Naive thymus-derived CD4-positive, alpha-beta T cell (primary cell): ENCODE measurements around the gene ANO9. TPM values are rescaled to one million over a fixed set of nuclear protein-coding genes. Genes with fewer than 3 reads are reported as not detected.
A peak's percentile ranks its signal among the peaks of the same experiment; 100 is the strongest.

Experiments
- ATAC-seq: fragments of 150-1000 bp; cut with Tn5 transposase; 2 replicates; pipeline ENCODE4 v1.10.0; 2021; ENCODE audit warnings: mild to moderate bottlenecking, moderate library complexity
- CTCF ChIA-PET: fragments of 350-600 bp; sonication (Branson Sonifier 250); formaldehyde crosslinking; loops from one replicate; lab custom pipeline; 2021; ENCODE audit warnings: antibody characterized with exemption; lab: Charles Lee
- POLR2A ChIA-PET: fragments of 350-600 bp; sonication (Branson Sonifier 250); formaldehyde crosslinking; loops from one replicate; lab custom pipeline; 2021; ENCODE audit warnings: antibody characterized with exemption, inconsistent platforms; lab: Charles Lee
- DNase-seq, 9 donors: peaks; one replicate each; pipeline versions ENCODE4 v3.0.0 to v3.0.0-alpha.2; 2020 to 2022; ENCODE audit warnings: mixed read lengths in 1 of 9
- H3K27ac ChIP-seq: one replicate; pipeline ENCODE4 v1.7.0; 2013; ENCODE audit warnings: mild to moderate bottlenecking, low read depth, low read length, moderate library complexity
- H3K27me3 ChIP-seq, 2 donors: one replicate each; pipeline ENCODE4 v1.7.0; 2013; ENCODE audit warnings: low read length in 2 of 2, mild to moderate bottlenecking in 2 of 2, moderate library complexity in 2 of 2; ENCODE audit not compliant: control insufficient read depth in 2 of 2, insufficient read depth in 2 of 2
- H3K36me3 ChIP-seq, 3 experiments: 1 replicate in 2 of 3; 2 replicates in 1 of 3; pipeline ENCODE4 v1.7.0; 2013; ENCODE audit warnings: low read length in 3 of 3, mild to moderate bottlenecking in 3 of 3, moderate library complexity in 1 of 3; ENCODE audit not compliant: insufficient read depth in 3 of 3, control insufficient read depth in 2 of 3
- H3K4me1 ChIP-seq, 2 donors: one replicate each; pipeline ENCODE4 v1.7.0; 2013; ENCODE audit warnings: low read length in 2 of 2, mild to moderate bottlenecking in 2 of 2, moderate library complexity in 1 of 2; ENCODE audit not compliant: control insufficient read depth in 2 of 2, insufficient read depth in 2 of 2
- H3K4me3 ChIP-seq: 2 replicates; pipeline ENCODE4 v1.7.0; 2013; ENCODE audit warnings: mild to moderate bottlenecking, low read length
- H3K9me3 ChIP-seq, 3 experiments: 1 replicate in 2 of 3; 2 replicates in 1 of 3; pipeline ENCODE4 v1.7.0; 2013; ENCODE audit warnings: low read length in 3 of 3; ENCODE audit not compliant: control insufficient read depth in 2 of 3
- H3K27ac Mint-ChIP-seq, 9 donors: one replicate each; pipeline ENCODE4 v1.8.0; 2020 to 2022; ENCODE audit warnings: mixed read lengths in 9 of 9, mild to moderate bottlenecking in 8 of 9, moderate library complexity in 5 of 9, inconsistent platforms in 2 of 9
- H3K27me3 Mint-ChIP-seq, 5 donors: one replicate each; pipeline ENCODE4 v1.8.0; 2021 to 2022; ENCODE audit warnings: mixed read lengths in 5 of 5, mild to moderate bottlenecking in 1 of 5
- H3K36me3 Mint-ChIP-seq, 5 donors: one replicate each; pipeline ENCODE4 v1.8.0; 2020 to 2022; ENCODE audit warnings: mixed read lengths in 5 of 5, mild to moderate bottlenecking in 3 of 5, inconsistent platforms in 1 of 5
- H3K4me1 Mint-ChIP-seq, 7 donors: one replicate each; pipeline ENCODE4 v1.8.0; 2020 to 2022; ENCODE audit warnings: mixed read lengths in 7 of 7, mild to moderate bottlenecking in 3 of 7, inconsistent platforms in 1 of 7
- H3K4me3 Mint-ChIP-seq, 10 donors: one replicate each; pipeline ENCODE4 v1.8.0; 2020 to 2022; ENCODE audit warnings: mild to moderate bottlenecking in 10 of 10, mixed read lengths in 10 of 10, moderate library complexity in 6 of 10, inconsistent platforms in 2 of 10
- H3K9me3 Mint-ChIP-seq, 11 donors: one replicate each; pipeline ENCODE4 v1.8.0; 2020 to 2022; ENCODE audit warnings: mixed read lengths in 11 of 11, mild to moderate bottlenecking in 4 of 11, inconsistent platforms in 1 of 11, moderate library complexity in 1 of 11
- intact Hi-C, 2 donors: fragments of 100-400 bp; cut with micrococcal nuclease; formaldehyde crosslinking; loops; one replicate each; pipeline ENCODE4 v1.15.1; 2023
- polyA plus RNA-seq, 2 donors: library from polyadenylated mRNA; unstranded; fragments of 300-500 nt; fragmentation: Illumina TruSeq; gene quantifications; one replicate each; pipeline ENCODE4 v1.2.3, GENCODE V29; 2021
- total RNA-seq, 6 experiments: library from RNA in 5 of 6; stranded (reverse) in 5 of 6; gene quantifications; 1 replicate in 5 of 6; 2 replicates in 1 of 6; pipeline ENCODE4 v1.2.3 and lab custom pipeline; 2021 to 2026

Gene ANO9
- total and polyA plus RNA-seq, 7 experiments from 2014 or later, result 9.0 to 107 (median 92.2) TPM

DNA sequence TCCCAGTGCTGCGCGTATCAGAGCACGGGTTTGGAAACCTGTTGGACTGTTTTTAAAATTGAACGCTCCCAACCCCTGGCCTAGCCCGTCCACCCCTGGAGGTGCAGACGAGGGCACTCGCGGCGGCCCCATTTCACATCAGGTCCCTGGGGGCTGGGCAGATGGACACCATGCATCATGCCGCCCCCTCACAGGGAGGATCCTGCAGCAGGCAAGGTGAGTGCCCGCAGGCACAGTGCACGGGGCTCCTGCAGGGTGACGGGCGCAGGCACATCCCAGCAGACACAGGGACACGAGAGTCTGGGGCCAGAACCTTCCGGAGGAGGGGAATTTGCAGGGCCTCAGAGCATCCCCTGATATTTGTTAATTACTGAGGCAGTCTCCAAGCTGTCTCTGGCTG lies 7.3 kb downstream of the ANO9 start:
- H3K9me3 ChIP-seq, result no peaks in the 10 kb centered on the region
- ChIA-PET POLR2A (no interaction called here), CTCF (no interaction called here)
- H3K4me3 Mint-ChIP-seq, result no peak overlapping the region
- peaks cover 0 to 26% (median 12%) of the 10 kb centered on the region in 7 donors for H3K4me1 Mint-ChIP-seq
- intact Hi-C loops, result no loop called here
- H3K4me1 ChIP-seq, result peaks cover 4 to 10% of the 10 kb centered on the region in 2 donors
- peaks cover 0 to 24% (median 3%) of the 10 kb centered on the region in 3 experiments for H3K36me3 ChIP-seq
- no peak overlapping the region for H3K27ac ChIP-seq
- no peak overlapping the region for H3K4me3 ChIP-seq
- H3K27me3 Mint-ChIP-seq, result no peaks in the 10 kb centered on the region
- peaks cover 0 to 2% (median 0%) of the 10 kb centered on the region in 11 donors for H3K9me3 Mint-ChIP-seq
- DNase-seq (peak in 1 of 9 donors; percentile 2), ATAC-seq (no peak)
- no peaks in the 10 kb centered on the region for H3K27me3 ChIP-seq
- peaks cover 0 to 4% (median 0%) of the 10 kb centered on the region in 5 donors for H3K36me3 Mint-ChIP-seq
- H3K27ac Mint-ChIP-seq, result no peak overlapping the region

DNA sequence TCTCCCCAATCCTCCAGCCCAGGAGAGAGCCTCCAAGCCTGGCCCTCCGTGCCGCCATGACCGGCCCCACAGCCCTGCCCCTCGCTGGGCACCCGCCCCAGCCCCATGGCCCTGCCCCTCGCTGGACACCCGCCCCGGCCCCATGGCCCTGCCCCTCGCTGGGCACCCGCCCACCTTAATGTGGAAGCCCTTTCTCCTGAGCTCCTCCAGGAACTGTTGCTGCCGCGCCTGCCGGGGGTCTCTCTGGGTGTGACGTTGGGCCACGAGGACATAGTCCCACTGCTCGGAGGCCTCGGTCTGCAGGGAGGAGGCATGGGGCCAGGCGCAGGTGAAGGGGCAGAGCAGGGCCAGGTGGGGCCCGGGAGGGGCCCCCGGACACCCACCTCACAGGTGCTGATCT lies 8.2 kb downstream of the ANO9 start:
- peaks cover 0 to 2% (median 0%) of the 10 kb centered on the region in 11 donors for H3K9me3 Mint-ChIP-seq
- ATAC-seq (no peak), DNase-seq (peak in 1 of 9 donors; percentile 7)
- H3K4me3 Mint-ChIP-seq, result no peak overlapping the region
- H3K27me3 ChIP-seq, result no peaks in the 10 kb centered on the region
- H3K9me3 ChIP-seq, result no peaks in the 10 kb centered on the region
- no peak overlapping the region for H3K4me3 ChIP-seq
- H3K4me1 Mint-ChIP-seq, result peaks cover 0 to 20% (median 8%) of the 10 kb centered on the region in 7 donors
- intact Hi-C loops, result no loop called here
- ChIA-PET CTCF (no interaction called here), POLR2A (no interaction called here)
- no peak overlapping the region for H3K27ac Mint-ChIP-seq
- peaks cover 0 to 10% (median 0%) of the 10 kb centered on the region in 5 donors for H3K36me3 Mint-ChIP-seq
- peaks cover 4 to 10% of the 10 kb centered on the region in 2 donors for H3K4me1 ChIP-seq
- no peak overlapping the region for H3K27ac ChIP-seq
- H3K27me3 Mint-ChIP-seq, result no peaks in the 10 kb centered on the region
- H3K36me3 ChIP-seq, result peaks cover 0 to 26% (median 3%) of the 10 kb centered on the region in 3 experiments

DNA sequence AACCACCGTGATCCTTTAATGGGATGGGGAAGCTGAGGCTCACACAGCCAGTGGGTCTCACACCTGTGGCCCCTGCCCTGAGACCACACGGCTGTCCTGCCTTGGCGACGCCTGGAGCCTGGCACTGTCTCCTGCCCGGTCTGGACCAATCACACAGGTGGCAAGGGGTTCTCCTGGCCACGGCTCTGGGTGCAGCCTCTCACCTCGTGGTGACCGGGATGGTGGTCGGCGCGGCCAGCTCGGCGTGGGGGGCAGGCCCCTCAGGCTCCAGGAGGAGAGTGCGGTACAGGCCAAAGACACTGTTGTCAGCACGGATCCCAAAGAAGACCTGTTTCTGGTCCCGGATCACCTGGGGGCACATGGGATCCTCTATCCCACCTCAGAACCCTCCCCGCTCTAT lies 8.7 kb downstream of the ANO9 start:
- Mint-ChIP-seq H3K27me3 (no peaks in the 10 kb centered on the region), H3K9me3 (peaks cover 0 to 2% (median 0%) of the 10 kb centered on the region in 11 donors), H3K27ac (no peak overlapping the region), H3K4me3 (no peak overlapping the region), H3K36me3 (peaks cover 0 to 10% (median 0%) of the 10 kb centered on the region in 5 donors), H3K4me1 (peaks cover 0 to 15% (median 7%) of the 10 kb centered on the region in 7 donors)
- ATAC-seq (no peak), DNase-seq (peak in 1 of 9 donors; percentile 3)
- Histone ChIP-seq H3K9me3 (no peaks in the 10 kb centered on the region), H3K4me3 (no peak overlapping the region), H3K36me3 (peaks cover 0 to 32% (median 3%) of the 10 kb centered on the region in 3 experiments), H3K27ac (no peak overlapping the region), H3K4me1 (peaks cover 4 to 10% of the 10 kb centered on the region in 2 donors), H3K27me3 (no peaks in the 10 kb centered on the region)
- intact Hi-C loops, result no loop called here
- ChIA-PET POLR2A (no interaction called here), CTCF (no interaction called here)

DNA sequence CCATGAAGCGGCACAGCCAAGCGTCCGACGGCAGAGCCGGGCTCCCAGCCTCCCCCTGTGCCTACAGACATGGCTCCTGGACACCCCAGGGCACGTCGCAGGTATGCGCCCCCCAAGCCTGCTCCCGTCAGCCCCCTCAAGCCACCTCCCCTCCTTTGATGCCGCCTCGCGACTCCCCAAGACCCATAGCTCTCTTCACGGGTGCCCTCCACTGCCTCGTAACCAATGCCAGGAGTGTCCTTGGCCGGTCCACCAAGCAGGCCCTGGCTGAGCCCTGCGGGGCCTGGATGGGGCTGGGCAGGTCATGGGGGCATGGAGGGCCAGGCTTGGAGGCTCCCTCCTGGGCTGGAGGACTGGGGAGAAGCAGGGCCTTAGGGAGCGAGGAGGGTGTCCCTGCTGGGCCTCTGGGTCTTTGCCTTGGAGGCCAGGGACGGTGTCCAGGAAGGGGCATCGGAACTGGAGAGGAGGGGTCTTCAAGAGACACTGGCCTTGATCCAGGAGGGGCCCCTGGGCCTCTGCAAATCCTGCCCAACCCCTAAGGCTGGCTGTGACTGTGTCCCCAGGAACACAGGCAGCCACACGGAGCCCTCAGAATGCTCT lies 9.2 kb downstream of the ANO9 start:
- DNase-seq (peak in 1 of 9 donors; percentile 8), ATAC-seq (no peak)
- POLR2A ChIA-PET, result no interaction called here
- Histone ChIP-seq H3K27me3 (no peaks in the 10 kb centered on the region), H3K9me3 (no peaks in the 10 kb centered on the region), H3K4me1 (peaks cover 4 to 5% of the 10 kb centered on the region in 2 donors), H3K36me3 (peaks cover 0 to 37% (median 3%) of the 10 kb centered on the region in 3 experiments), H3K27ac (no peak overlapping the region), H3K4me3 (no peak overlapping the region)
- peaks cover 0 to 2% (median 0%) of the 10 kb centered on the region in 11 donors for H3K9me3 Mint-ChIP-seq
- H3K27me3 Mint-ChIP-seq, result no peaks in the 10 kb centered on the region
- H3K27ac Mint-ChIP-seq, result no peak overlapping the region
- intact Hi-C loops, result no loop called here
- CTCF ChIA-PET, result no interaction called here
- H3K4me3 Mint-ChIP-seq, result no peak overlapping the region
- peaks cover 0 to 11% (median 6%) of the 10 kb centered on the region in 7 donors for H3K4me1 Mint-ChIP-seq
- peaks cover 0 to 12% (median 0%) of the 10 kb centered on the region in 5 donors for H3K36me3 Mint-ChIP-seq

DNA sequence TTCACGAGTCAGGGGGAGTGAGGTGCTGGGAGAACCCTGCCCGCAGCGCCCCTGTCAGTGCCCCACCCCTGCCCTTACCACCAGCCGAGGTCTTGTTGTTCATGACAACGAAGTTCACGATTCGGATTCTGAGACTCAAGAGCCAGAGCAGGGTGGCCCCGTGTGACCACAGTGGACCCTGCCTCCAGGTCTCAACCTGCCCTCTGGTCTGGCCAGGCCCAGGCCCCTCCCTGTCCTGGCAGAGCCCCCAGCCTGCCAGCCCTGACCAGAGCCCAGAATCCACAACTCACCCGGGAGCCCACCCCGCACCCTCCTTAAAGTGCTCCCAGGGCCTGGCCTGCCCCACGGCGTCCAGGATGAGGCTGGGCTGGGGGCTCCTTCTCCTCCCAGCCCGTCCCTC lies 9.9 kb downstream of the ANO9 start:
- Mint-ChIP-seq H3K4me1 (peaks cover 0 to 4% (median 0%) of the 10 kb centered on the region in 7 donors), H3K9me3 (peaks cover 0 to 2% (median 0%) of the 10 kb centered on the region in 11 donors), H3K27ac (no peak overlapping the region), H3K36me3 (peaks cover 0 to 15% (median 0%) of the 10 kb centered on the region in 5 donors), H3K27me3 (no peaks in the 10 kb centered on the region), H3K4me3 (no peak overlapping the region)
- Histone ChIP-seq H3K27me3 (no peaks in the 10 kb centered on the region), H3K9me3 (no peaks in the 10 kb centered on the region), H3K4me1 (no peaks in the 10 kb centered on the region), H3K27ac (no peak overlapping the region), H3K4me3 (no peak overlapping the region), H3K36me3 (peaks cover 0 to 39% (median 3%) of the 10 kb centered on the region in 3 experiments)
- DNase-seq, result peak in 1 of 9 donors; percentile 1
- ChIA-PET CTCF (no interaction called here), POLR2A (no interaction called here)
- intact Hi-C loops, result no loop called here
- ATAC-seq, result no peak

DNA sequence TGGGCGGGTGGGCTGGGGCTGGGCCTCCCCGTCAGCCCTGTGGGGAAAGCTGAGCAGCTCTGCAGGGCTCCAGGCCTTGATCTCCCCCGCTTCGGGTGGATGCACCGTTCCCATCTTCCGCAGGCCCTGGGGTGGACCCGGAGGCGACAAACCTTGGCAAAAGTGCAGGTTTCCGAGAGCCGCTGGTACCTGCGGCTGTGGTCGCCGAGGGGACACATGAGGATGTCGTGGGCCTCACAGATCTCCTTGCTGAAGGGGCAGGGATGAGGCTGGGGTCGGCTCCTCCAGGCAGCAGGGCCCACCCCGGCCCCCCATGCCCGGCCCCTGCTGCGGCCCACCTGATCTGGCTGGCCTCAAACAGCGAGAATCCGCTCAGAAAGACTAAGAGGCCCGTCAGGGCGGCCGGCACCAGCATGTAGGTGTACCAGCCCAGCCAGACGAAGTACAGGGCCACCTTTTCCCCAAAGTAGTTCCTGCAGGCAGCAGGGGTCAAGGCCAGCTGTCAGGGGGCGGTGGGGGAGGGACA lies 11.8 kb downstream of the ANO9 start:
- no peak for ATAC-seq
- CTCF ChIA-PET, result no interaction called here

More for the DNA sequence above, 11.8 kb downstream of the ANO9 start:
- Histone ChIP-seq H3K27me3 (no peaks in the 10 kb centered on the region), H3K27ac (no peak overlapping the region), H3K9me3 (no peaks in the 10 kb centered on the region), H3K4me1 (no peaks in the 10 kb centered on the region), H3K4me3 (no peak overlapping the region), H3K36me3 (peaks cover 0 to 39% (median 3%) of the 10 kb centered on the region in 3 experiments)
- Mint-ChIP-seq H3K36me3 (peaks cover 0 to 24% (median 6%) of the 10 kb centered on the region in 5 donors), H3K27me3 (no peaks in the 10 kb centered on the region), H3K4me1 (no peaks in the 10 kb centered on the region), H3K9me3 (peaks cover 0 to 4% (median 0%) of the 10 kb centered on the region in 11 donors), H3K27ac (no peak overlapping the region), H3K4me3 (no peak overlapping the region)
- POLR2A ChIA-PET, result interaction anchor here (0.5 to 0.6 kb wide), 2 partner anchors 23 to 134 kb away, joined by 3 read pairs; no protein-coding TSS in a partner anchor
- DNase-seq, result peak in 1 of 9 donors; percentile 7
- intact Hi-C loops, result no loop called here
